ENCODE measurements around the gene AKAP13.
"Not testable (repeated sequence)": the region's sequence is repeated elsewhere in the genome, so short reads cannot be mapped to it uniquely, and the experiment has no call there.

Gene AKAP13

GRCh38 chr15:85380217-85380811 lies at the start of gene AKAP13:
Gene AKAP13, plus strand, starts transcription at chr15:85380603. Its CDS starts 105,118 bp downstream, at chr15:85485721.
- DNase-seq (ENCODE audit: low read depth): peak; percentile 91

- peak; percentile 51 for DNase-seq (ENCODE audit: low read depth)
Measured at GRCh38 chr15:85330901-85331588, 49.4 kb upstream of the AKAP13 start.

- DNase-seq (ENCODE audit: low read depth): no peak
Measured at GRCh38 chr15:85331655-85332285, 48.6 kb upstream of the AKAP13 start.

GRCh38 chr15:85333132-85333831 lies 47.1 kb upstream of the AKAP13 start:
- DNase-seq (ENCODE audit: low read depth): no peak

GRCh38 chr15:85334241-85334640 lies 46.2 kb upstream of the AKAP13 start:
- no peak for DNase-seq (ENCODE audit: low read depth)

GRCh38 chr15:85335193-85335942 lies 45.0 kb upstream of the AKAP13 start:
- DNase-seq (ENCODE audit: low read depth): no peak

- DNase-seq (ENCODE audit: low read depth): no peak
Measured at GRCh38 chr15:85336880-85337279, 43.5 kb upstream of the AKAP13 start.

GRCh38 chr15:85337425-85338074 lies 42.9 kb upstream of the AKAP13 start:
- no peak for DNase-seq (ENCODE audit: low read depth)

GRCh38 chr15:85340321-85340665 lies 40.1 kb upstream of the AKAP13 start:
- DNase-seq (ENCODE audit: low read depth): no peak

GRCh38 chr15:85340852-85341251 lies 39.6 kb upstream of the AKAP13 start:
- DNase-seq (ENCODE audit: low read depth): no peak

GRCh38 chr15:85342163-85342562 lies 38.2 kb upstream of the AKAP13 start:
- DNase-seq (ENCODE audit: low read depth): not testable (repeated sequence)

- not testable (repeated sequence) for DNase-seq (ENCODE audit: low read depth)
Measured at GRCh38 chr15:85343443-85343842, 37.0 kb upstream of the AKAP13 start.

- not testable (repeated sequence) for DNase-seq (ENCODE audit: low read depth)
Measured at GRCh38 chr15:85344241-85344640, 36.2 kb upstream of the AKAP13 start.

GRCh38 chr15:85344653-85345114 lies 35.7 kb upstream of the AKAP13 start:
- not testable (repeated sequence) for DNase-seq (ENCODE audit: low read depth)

- DNase-seq (ENCODE audit: low read depth): not testable (repeated sequence)
Measured at GRCh38 chr15:85345196-85345918, 35.0 kb upstream of the AKAP13 start.

GRCh38 chr15:85346462-85347084 lies 33.8 kb upstream of the AKAP13 start:
- not testable (repeated sequence) for DNase-seq (ENCODE audit: low read depth)

- DNase-seq (ENCODE audit: low read depth): not testable (repeated sequence)
Measured at GRCh38 chr15:85347264-85348047, 32.9 kb upstream of the AKAP13 start.

GRCh38 chr15:85348048-85348766 lies 32.2 kb upstream of the AKAP13 start:
- not testable (repeated sequence) for DNase-seq (ENCODE audit: low read depth)

GRCh38 chr15:85349062-85349461 lies 31.3 kb upstream of the AKAP13 start:
- DNase-seq (ENCODE audit: low read depth): not testable (repeated sequence)
